ENCODE measurements around the gene RBM23. TPM values are rescaled to one million over a fixed set of nuclear protein-coding genes. Genes with fewer than 3 reads are reported as not detected.

The RBM23 gene
- total RNA-seq, 4 donors from 2014 or later = 41.7 to 694 (median 368) TPM

DNA sequence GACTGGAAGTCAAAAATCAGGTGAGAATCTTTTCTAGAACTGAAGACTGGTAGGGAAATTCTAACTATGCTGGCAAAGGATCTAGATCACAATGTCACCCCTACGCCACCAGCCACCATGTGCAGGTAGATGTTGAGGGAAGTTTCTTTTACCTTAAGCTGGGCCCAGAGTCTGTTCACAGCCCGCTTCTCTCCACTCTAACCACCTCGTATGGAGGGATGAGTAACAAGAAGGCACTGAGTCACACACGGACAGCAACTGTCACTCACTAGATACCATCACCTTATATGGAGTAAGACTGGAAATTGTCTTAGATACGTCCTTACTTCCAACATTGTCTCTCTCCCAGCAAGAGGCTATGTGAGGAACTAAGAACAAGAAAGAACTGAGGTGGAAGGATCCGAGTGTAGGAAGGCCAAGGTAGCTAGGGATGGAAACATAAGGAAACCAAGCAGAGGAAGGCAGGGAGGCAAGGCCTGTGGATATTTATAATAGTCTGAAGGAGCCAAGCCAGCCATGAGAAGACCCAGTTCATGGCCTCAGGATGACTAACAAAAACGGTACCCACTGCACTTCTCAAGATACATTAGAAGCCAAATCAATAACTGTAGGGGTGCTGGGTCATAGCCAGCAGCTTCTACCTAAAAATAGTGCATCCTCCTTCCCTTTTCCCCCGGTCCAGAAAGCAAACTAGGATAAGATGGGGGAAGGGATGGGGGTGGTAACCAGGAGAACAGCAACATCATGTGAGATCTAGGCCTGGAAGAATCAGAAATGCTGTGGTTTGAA lies 20.5 kb downstream of the RBM23 start:
- no peak for TF ChIP-seq CTCF (IDR thresholded peaks at IDR 0.05; ENCODE audit: low read depth)

GRCh38 chr14:22897357-22897756 lies 21.6 kb downstream of the RBM23 start:
- TF ChIP-seq CTCF (IDR thresholded peaks at IDR 0.05; ENCODE audit: low read depth) = no peak

- no peak for TF ChIP-seq CTCF (IDR thresholded peaks at IDR 0.05; ENCODE audit: low read depth)
These were observed 22.2 kb downstream of the RBM23 start for GRCh38 chr14:22896760-22897159.

DNA sequence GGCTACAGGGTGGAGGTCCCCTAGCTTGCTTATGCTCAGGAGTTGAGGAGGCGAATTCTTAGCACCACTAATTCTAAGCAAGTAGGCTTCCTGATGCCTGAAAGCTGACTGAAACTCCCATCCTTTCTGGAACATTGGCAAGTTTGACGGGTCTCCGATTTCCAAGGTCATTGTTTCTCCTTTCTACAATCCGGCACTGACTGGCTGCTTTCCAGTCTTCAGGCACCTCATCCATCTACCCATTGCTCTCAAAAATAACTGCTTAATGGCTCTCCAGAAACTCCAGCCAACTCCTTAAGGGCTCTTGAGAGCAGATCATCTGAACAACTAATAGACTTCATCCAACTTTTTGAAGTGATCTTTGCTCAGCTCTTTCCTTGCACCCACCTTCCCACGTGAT lies 22.6 kb downstream of the RBM23 start:
- TF ChIP-seq CTCF (IDR thresholded peaks at IDR 0.05; ENCODE audit: low read depth) = no peak

- TF ChIP-seq CTCF (IDR thresholded peaks at IDR 0.05; ENCODE audit: low read depth) = no peak
These were observed 23.5 kb downstream of the RBM23 start for GRCh38 chr14:22895402-22895801.

GRCh38 chr14:22893706-22894105 lies 25.2 kb downstream of the RBM23 start:
- TF ChIP-seq CTCF (IDR thresholded peaks at IDR 0.05; ENCODE audit: low read depth) = no peak

DNA sequence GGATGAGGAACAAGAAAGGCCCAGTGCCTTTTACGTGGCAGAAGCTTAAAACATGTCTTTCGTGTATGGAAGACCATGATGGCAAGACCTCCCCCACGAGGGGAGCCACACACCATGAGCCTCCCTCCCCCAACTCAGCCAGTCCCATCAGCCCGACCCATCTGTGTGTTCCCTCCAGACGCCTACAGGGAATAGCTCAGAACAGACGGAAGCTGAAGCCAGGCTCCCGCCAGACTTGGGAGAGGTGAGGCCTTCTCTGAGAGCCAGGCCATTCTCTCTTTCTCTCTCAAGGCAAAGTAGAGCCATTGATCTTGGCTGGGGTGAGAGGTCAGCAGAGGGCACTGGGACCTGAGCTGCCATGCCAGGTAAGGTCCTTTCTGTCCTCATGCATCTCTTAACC lies 26.5 kb downstream of the RBM23 start:
- no peak for TF ChIP-seq CTCF (IDR thresholded peaks at IDR 0.05; ENCODE audit: low read depth)
